Activated CD4-positive, alpha-beta T cell treated with anti-CD3 and anti-CD28 coated beads for 24 hours (primary cell): ENCODE measurements around the gene CRTC3.
A peak's percentile ranks its signal among the peaks of the same experiment; 100 is the strongest.
"Not testable (repeated sequence)": the region's sequence is repeated elsewhere in the genome, so short reads cannot be mapped to it uniquely, and the experiment has no call there.

ENCODE experiments used
- DNase-seq, 2 donors: peaks; one replicate each; pipeline ENCODE4 v3.0.0-alpha.2; 2020; ENCODE audit warnings: low read depth in 2 of 2

Gene CRTC3

DNA sequence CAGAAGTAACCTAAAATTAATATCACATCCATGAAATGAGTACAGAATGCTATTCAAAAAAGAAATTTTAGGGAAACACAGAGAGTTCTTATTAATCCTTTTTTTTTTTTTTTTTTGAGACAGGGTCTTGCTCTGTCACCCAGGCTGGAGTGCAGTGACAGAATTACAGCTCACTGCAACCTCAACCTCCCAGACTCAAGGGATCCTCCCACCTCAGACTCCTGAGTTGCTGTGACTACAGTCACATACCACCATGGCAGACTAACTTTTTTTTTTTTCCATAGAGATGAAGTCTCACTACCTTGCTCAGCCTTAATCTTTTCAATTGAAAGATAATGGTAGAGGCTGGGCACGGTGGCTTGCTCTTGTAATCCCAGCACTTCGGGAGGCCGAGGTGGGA lies 6.3 kb upstream of the CRTC3 start:
- no peak for DNase-seq

DNA sequence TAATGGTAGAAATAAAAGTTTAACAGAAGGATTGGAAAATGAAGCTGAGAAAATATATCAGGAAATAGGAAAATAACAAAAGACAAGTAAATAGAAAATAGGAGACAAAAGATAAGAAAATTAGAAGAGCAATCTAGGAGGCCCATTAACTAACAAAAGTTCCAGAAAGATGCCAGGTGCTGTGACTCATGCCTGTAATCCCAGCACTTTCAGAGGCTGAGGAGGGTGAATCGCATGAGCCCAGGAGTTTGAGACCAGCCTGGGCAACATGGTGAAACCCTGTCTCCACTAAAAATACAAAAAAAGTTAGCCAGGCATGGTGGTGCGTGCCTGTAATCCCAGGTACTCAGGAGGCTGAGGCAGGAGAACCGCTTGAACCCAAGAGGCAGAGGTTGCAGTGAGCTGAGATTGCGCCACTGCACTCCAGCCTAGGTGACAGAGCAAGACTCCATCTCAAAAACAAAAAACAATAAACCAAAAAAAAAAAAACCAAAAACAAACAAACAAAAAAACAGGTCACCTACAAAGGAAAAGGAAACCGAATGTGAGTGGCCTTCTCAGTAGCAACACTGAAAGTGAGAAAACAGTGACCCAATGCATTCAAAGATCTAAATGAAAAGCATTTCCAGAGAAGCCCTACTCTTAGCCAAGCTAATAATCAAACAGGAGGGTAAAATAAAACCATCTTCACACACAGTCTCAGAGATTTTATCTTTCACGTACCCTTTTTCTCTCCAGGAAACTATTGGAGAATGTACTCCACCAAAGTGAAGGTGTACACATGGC lies 5.5 kb upstream of the CRTC3 start:
- not testable (repeated sequence) for DNase-seq

DNA sequence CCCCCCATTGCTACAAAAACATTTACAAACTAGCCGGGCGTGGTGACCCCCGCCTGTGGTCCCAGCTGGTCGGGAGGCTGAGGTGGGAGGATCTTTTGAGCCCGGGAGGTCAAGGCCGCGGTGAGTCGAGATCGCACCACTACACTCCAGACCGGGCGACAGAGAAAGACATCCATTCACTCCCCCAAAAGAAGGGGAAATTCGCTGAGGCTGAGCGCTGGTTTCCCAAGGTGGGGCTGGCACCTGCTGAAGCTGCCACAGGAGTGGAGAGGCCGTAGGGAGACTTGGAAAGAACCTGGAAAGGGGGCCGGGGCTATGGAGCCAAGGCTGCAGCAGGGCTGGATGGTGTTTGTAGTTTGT lies 732 bp upstream of the CRTC3 start:
- peak in 1 of 2 donors; percentile 4 for DNase-seq

DNA sequence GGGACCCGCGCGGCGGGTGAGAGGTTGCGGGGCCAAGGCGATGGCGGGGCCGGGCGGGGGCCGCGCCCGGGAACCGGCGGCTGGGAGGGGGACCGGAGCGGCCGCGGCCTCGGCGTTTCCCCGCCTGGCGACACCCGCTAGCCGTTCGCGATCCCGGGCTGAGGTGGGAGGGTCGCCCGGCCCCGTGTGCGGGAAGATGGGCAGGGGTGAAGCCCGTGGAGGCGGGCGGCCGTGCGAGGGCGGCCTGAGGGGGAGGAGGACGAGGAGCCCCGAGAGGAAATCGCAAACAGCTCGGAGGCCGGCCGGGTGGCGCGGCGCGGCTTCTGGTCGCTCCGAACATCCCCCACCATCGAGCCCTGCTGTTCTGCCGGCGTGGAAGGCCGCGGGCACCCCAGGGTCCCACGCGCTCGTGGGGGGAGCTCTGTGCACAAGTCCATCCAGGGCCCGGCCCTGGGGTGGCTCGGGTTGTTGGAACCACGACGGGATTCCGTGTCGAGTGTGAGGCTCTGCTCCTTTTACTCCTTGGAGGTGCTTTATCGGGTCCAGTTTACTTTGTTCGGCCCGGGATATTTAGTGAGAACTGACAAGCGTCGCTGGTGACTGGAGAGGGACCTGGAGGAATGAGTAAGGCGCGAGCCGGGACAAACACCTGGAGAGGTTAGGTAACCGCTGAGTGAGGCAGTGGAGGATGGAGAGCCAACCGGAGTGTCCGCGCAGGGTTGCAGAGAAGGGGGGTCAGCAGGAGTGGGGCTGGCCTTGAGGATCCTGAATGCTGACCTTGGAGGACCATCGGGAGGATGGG lies 728 bp downstream of the CRTC3 start:
- peak; percentile 17 to 19 for DNase-seq

DNA sequence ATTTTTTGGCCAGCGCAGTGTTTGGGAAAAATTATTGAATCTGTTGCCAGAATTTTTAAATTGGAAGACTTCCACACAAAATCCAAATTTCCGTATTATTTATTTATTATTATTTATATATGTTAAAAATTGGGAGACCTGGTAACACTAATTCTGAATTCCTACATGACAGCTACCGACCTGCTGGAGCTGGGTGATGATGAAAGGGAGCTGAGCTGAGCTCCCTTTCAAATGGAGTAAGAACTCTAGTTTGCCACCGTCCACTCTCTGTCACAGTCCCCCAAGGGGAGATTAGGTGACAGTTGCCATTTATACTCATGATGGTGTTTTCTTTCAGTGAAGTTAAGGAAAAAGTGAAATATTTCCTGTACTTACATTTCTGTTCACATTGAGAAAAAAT lies 1.4 kb downstream of the CRTC3 start:
- no peak for DNase-seq

DNA sequence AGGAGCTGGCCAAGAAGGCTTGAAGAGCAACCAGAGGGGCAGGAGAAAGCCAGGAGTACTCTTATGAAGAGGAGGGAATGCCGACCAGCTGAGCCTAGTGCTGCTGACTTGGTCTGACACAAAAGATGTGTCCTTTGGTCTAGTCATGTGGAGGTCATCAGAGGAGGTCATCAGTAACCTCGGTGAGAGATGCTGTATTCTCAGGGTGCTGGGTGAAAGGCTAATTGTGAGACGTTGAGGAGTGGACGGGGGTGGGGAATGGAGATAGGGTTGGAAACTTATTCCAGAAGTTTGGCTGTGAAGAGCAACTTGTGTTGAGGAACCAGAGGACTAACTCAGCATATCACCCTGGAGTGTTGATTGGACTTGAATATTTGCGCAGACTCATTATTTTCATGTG lies 5.5 kb downstream of the CRTC3 start:
- no peak for DNase-seq

DNA sequence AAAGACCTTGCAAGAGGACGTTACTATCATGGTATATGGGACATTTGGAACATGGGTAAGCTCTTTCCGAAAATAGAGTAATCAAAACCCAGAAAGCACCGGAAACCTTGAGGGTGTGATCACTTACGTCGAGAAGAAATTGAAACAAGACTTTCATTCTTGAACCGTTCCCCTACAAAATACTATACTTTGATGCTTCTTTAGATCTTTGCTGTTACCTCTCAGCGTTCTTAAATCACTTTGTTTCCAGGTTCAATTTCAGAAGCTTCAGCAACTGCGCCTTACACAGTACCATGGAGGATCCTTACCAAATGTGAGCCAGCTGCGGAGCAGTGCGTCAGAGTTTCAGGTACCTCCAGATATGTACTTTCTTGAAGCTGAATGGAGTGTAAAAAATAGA lies 10.1 kb downstream of the CRTC3 start:
- DNase-seq = peak in 1 of 2 donors; percentile 21

DNA sequence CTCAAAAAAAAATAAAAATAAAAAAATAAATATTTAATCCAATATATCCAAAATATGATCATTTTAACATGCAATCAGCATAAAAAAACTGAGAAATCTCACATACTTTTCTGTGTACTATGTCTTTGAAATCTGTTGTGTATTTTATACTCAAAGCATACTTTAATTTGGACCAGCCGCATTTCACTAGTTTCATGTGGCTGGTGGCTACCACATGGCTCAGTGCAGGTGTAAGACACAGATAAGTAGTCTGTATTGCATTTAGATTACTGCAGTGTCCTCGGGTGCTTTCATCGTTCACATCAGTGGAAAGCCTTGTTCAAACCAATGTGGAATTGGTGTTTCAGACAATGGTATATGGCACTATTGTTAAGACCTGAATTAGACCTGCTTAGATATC lies 11.0 kb downstream of the CRTC3 start:
- DNase-seq = no peak

DNA sequence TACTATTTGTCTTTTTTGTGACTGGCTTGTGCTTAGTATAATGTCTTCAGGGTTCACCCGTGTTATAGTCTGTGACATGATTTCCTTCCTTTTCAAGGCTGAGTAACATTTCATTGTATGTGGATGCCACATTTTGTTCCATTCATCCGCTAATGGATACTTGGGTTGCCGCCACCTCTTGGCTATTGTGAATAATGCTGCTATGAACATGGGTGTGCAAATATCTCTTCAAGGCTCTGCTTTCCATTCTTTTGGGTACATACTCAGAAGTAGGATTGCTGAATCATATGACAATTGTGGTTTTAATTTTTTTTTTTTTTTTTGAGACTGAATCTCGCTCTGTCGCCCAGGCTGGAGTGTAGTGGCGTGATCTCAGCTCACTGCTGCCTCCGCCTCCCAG lies 15.4 kb downstream of the CRTC3 start:
- no peak for DNase-seq

DNA sequence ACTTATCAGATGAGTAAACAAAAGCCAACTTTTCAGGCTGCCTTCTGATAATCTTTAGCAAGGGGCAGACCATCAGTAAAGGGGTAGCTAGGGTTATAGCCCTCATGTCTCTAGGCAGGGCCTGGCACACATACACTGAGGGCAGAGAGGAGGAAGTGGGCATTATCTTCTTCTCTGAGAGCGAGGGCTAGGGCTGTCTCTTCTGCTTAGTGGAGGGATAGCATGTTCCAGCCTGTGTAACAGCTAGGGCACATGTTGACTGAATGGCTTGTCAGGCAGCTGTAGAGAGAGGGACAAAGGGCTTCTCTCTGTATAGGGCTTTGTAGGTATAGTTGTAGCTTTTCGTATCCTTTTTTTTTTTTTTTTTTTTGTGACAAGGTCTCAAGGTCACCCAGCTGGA lies 17.8 kb downstream of the CRTC3 start:
- DNase-seq = no peak

DNA sequence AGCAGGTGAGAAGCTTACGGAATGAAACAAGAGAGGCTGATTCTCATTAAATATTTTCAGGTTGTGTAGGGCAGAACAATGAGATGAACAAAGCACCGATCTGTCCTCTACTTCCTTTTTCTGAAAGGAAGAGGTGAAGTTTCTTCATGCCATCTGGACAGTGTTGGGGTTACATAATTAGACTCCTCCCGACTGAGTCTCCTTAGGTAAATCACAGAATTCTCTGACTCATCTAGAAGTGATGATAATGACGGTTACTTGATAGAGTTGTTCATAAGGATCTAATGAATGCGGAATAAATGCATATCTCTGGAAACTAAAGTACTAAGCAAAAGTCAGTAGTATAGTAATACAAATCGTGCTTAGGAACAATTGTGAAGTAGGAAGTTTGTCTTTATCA lies 21.2 kb downstream of the CRTC3 start:
- DNase-seq = no peak

DNA sequence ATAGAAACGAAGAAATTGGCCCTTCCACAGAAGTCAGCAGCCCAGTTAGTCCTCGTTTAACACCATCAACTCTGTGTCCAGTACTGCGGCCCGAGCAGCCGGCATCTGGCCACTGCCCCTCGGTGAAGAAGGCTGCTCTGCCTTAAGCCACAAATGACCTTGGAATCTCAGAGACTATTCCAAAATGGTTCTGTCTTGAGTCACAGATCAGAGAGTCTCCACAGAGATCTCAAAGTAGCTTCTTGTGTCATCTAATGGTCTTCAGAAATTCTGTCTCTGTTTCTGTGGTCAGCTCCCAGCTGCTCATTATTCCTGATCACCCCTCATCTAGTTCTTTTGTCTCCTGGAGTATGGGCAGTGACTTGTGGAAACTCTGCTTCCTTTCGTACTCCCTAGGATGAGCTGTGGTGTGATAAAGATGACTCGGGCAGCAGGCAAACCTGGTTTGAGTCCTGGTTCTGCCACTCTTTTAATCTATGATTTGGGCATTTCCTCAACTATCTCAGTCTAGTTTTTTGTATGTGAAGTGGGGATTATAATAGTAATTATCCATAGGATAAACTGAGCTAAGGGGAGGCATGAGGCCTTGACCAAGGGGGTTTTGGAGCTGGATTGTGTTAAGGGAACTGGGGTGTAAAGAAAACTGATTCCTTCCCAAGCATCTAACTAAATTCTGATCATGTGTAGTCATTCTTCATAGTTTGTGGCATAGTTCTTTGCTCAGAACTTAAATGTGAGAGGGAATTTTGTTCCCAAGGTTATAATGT lies 22.6 kb downstream of the CRTC3 start:
- no peak for DNase-seq

DNA sequence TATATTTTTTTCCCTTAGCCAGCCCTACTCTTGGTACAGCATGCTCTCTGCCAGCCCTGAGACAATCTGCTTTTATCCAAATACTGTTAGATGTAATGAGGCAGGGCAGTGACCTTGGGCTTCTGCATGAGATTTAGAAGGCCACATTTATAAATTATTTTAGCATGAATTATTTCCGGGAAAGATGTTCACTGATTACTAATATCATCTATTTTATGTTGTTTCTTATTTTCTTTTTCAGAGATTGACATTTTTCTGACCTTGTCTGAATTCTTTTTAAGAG lies 23.1 kb downstream of the CRTC3 start:
- no peak for DNase-seq

DNA sequence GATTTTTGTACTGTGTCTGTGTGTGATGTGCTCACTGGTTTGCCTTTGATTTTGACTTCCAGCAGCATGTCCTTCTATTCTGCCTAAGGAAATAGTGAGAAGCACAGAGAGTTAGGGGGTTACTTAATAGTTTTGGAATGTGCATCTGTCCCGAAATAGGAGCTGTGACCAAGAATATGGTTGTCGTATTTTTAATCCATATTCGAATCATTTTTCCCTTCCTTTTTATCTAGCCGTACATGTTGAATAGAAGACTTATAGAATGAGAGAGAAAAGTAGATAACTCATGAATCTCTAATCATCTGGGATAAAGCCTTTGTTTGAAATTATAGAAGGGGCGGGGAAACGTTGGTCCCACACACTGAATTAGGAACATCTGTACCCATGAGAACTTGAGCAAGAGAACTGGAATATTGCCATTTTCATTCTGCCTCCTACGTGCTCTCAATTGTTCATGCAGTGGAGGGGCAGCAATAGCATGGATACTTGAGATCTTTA lies 23.6 kb downstream of the CRTC3 start:
- DNase-seq = no peak

DNA sequence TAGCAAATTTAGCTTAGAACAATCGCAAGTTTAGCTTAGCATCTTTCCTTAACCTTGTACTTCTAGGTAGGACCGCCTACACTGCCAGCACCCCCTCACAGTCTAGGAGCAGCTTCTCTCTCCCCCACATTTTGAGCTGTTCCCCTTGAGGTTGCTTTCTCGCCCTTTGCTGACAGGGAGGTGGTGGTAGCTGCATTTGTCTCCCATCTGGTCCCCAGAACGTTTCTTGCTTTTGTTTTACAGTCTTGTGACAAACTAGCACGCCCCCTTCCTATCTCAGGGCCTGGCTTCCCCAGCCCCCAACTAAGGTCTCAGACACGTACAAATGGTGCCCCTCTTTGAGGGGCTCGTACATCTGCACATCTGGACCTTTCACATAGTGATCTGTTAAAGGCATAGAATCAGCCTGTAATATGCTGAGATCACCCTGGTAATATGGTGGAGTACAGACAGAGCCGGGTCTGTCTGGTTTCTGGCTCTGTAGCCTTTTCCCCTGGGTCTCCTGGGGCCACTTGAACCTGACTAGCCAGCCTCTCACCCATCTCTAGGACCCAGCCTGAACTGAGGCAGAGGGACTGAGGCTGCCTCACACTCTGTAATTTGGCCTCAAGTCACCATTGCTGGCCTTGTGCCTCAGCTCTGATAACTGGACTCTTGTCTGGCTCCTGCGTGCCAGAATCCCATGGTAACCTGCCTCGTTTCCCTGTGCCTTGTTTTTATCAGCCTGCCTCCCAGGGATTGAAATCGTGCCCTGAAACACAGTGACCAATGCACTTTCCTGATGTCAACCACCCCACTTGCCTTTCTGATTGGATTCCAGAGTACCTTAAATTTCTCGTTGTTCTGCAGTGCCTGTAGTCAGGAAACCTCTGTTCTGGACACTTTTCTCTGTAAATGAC lies 27.7 kb downstream of the CRTC3 start:
- DNase-seq = no peak

DNA sequence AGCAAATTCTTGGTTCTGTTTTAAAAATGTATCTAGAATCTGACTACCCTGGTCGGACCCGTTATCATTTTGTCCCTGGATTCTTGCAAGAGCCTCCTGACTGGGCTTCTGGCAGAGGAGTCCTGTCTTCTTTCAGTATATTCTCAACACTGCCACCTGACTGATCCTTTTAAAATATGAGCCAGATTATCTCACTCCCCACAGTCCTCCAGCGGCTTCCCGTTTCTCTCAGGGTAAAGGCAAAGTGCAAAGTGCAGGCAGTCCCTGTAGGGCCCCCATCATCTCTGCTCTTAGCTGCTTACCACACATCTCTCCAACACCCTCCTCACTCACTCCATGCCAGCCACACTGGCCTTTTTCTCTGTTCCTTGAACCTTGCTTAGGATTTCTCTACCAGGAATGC lies 28.4 kb downstream of the CRTC3 start:
- DNase-seq = no peak

DNA sequence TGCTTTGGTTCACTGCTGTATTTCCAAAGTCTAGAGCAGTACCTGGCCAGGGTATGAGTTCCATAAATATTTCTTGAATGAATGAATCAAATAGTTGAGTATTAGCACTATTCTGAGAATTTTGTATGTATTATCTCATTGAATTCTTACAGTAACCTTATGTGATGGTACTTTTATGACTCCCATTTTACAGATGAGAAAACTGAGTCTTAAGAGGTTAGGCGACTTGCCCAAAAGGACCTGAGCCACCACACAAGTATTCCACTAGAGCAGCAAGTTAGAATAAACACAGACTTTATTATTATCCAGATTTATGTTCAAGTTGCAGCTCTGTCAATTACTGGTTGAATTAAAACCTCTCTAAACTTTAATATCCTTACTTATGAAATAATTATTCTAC lies 29.4 kb downstream of the CRTC3 start:
- no peak for DNase-seq

DNA sequence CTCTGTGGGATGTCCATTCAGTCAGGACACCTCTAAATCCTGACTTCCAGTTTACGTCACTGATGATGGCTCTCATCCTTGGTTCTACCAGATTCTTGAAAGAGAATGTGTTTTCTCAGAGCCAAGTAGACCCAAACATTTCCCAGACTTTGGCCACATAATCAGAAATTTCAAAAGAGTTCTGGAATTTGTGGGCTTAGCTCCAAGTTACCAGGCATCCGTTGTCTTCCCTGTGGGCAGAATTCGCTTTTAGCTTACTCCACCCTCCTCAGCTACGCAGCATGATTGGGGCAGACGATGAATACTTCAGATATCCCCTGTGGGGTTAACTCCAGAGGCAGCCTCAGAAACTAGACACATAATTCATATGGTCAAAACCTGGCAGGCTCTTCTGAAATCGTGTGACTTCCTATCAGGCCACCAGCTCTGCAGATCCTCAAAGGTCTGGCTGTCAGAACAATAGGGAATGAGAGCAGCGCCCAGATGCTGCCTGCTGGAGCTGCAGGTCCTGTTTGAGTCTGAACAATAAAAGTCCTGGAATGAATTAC lies 30.6 kb downstream of the CRTC3 start:
- no peak for DNase-seq

DNA sequence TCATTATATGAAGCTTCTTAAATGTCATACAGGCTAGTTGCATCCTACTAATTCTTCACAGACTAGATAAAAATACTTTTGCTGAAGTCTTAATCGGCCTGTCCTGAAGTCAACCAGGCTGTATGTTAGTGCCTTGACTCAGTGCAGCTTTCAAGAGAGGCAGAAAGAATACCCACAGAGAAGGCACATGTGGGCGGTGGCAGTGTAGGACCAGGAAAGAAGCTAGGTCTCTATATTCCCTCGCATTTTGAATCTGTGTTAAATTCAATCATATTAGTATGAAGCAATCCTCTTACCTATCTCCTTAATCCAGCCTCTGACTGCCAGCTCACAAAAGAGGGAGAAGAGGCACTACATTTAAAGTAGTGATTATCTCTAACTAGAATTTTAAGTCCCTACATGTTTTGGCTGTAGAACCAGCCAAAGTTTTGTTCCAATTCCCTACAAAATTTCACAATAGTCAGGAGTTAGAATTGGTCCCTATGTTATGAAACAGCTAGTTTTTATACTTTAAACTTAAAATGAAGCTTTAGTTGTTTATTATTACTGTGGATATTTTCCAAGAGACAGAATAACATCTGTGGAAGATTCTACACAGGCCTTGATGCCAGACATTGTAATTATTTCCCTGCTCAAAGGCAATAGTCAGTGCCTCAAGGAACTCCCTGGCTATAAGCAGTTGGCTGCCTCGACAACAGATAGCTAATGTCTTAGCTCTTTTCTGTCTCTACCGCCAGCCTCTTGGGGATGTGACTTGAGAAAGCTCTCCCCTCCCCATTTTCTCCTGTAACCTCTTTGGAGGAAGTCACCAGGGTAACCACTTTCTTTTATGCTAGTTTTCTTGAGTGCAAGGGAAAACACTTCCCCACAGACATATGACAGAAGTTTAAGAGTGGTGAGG lies 31.9 kb downstream of the CRTC3 start:
- no peak for DNase-seq

DNA sequence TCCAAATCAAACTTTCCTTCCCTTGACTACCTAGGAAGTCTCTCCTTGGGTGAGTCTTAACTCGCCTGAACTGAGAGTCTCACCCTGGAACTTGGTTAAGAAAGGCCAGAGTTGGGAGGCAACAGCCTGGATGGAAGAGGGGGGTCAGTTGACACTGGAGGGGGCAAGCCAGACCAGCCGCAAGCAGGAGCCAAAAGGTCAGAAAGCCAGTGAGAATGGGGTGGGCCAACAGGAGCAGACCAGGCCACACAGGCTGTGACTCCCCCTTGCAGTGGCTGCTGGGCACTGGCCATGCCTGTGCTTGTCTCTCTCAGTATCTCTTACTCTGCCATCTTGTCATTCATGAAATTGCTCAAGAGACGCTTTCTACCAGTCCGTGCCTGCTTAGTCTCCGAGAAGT lies 32.9 kb downstream of the CRTC3 start:
- DNase-seq = no peak
